HCT116 (cell line): Measurements from ENCODE around the gene HBA1. TPM values are rescaled to one million over a fixed set of nuclear protein-coding genes. Genes with fewer than 3 reads are reported as not detected.
"Not testable (repeated sequence)": the region's sequence is repeated elsewhere in the genome, so short reads cannot be mapped to it uniquely, and the experiment has no call there.

Source experiments
- ATAC-seq: fragments of 200-7000 bp; cut with Tn5 transposase; 2 replicates; pipeline ENCODE4 v1.9.1; 2020; ENCODE audit warnings: mild to moderate bottlenecking, moderate library complexity
- BruUV-seq: library from RNA; stranded (reverse); fragments of 400-500 nt; replicated peaks from 2 replicates; lab custom pipeline; 2021; lab: Mats Ljungman, UMichigan
- CTCF ChIA-PET: fragments of 300-600 bp; sonication (Branson Sonifier 250); formaldehyde crosslinking; loops from one replicate; lab custom pipeline; 2021; ENCODE audit warnings: antibody characterized with exemption; lab: Charles Lee
- POLR2A ChIA-PET: fragments of 300-600, 350-600 bp; sonication (Branson Sonifier 250); formaldehyde crosslinking; loops from one replicate; lab custom pipeline; 2021; ENCODE audit warnings: antibody characterized with exemption; lab: Charles Lee
- RAD21 ChIA-PET, 2 experiments: fragments of 300-600 bp; sonication (Branson Sonifier 250); formaldehyde crosslinking; loops; one replicate each; lab custom pipeline; 2023; ENCODE audit warnings: low total read pairs in 2 of 2; ENCODE audit not compliant: uncharacterized antibody in 2 of 2, unreplicated experiment in 2 of 2, low non-redundant PET in 1 of 2; lab: Charles Lee
- DNase-seq: peaks from one replicate; pipeline ENCODE4 v3.0.0-alpha.2; 2010; ENCODE audit warnings: low read depth, low spot score
- H2AFZ ChIP-seq: fragments of 200-600 bp; shearing (Covaris generic), sonication (generic); 2 replicates; pipeline ENCODE4 v1.6.1; 2017; ENCODE audit warnings: low read depth, mixed run types, mixed read lengths, antibody characterized with exemption, low read length; ENCODE audit not compliant: poor library complexity, severe bottlenecking
- H3K27ac ChIP-seq: 2 replicates; pipeline ENCODE4 v1.5.1; 2012; ENCODE audit warnings: low read depth, low read length
- H3K27me3 ChIP-seq: fragments of 200-600 bp; sonication (generic); 2 replicates; pipeline ENCODE4 v1.6.1; 2016; ENCODE audit warnings: mixed run types, low read length, mixed read lengths; ENCODE audit not compliant: insufficient read depth
- H3K36me3 ChIP-seq, 2 experiments: fragments of 200-500 bp in 1 of 2; fragments of 200-600 bp in 1 of 2; sonication (Bioruptor generic) in 1 of 2; sonication (generic) in 1 of 2; 2 replicates each; pipeline versions ENCODE4 v1.5.1 to v1.6.1; 2014 to 2016; ENCODE audit warnings: low read length in 2 of 2, inconsistent platforms in 1 of 2, mixed read lengths in 1 of 2, mixed run types in 1 of 2; ENCODE audit not compliant: insufficient read depth in 2 of 2, control insufficient read depth in 1 of 2
- H3K4me1 ChIP-seq, 2 experiments: fragments of 200-600 bp in 1 of 2; sonication (generic) in 1 of 2; 2 replicates each; pipeline versions ENCODE4 v1.5.1 to v1.6.1; 2012 to 2017; ENCODE audit warnings: low read length in 2 of 2, inconsistent platforms in 1 of 2, mild to moderate bottlenecking in 1 of 2, mixed read lengths in 1 of 2, mixed run types in 1 of 2, moderate library complexity in 1 of 2; ENCODE audit not compliant: insufficient read depth in 2 of 2, control insufficient read depth in 1 of 2
- H3K4me2 ChIP-seq: fragments of 200-600 bp; sonication (generic); 2 replicates; pipeline ENCODE4 v1.6.1; 2017; ENCODE audit warnings: mixed run types, low read length, mixed read lengths
- H3K4me3 ChIP-seq, 2 experiments: fragments of 200-600 bp in 1 of 2; sonication (generic) in 1 of 2; replicated peaks in 1 of 2; 2 replicates each; pipeline ENCODE4 v1.5.1; 2011 to 2016; ENCODE audit warnings: low read length in 2 of 2, control low read depth in 1 of 2, low read depth in 1 of 2, mild to moderate bottlenecking in 1 of 2, mixed read lengths in 1 of 2, mixed run types in 1 of 2
- H3K79me2 ChIP-seq: fragments of 200-600 bp; sonication (generic); 2 replicates; pipeline ENCODE4 v1.6.1; 2017; ENCODE audit warnings: mild to moderate bottlenecking, mixed run types, low read length, moderate library complexity, mixed read lengths; ENCODE audit not compliant: insufficient read depth
- H3K9ac ChIP-seq: fragments of 200-600 bp; sonication (generic); 2 replicates; pipeline ENCODE4 v1.6.1; 2016; ENCODE audit warnings: low read length, mixed read lengths
- H3K9me2 ChIP-seq: fragments of 200-600 bp; sonication (generic), shearing (Covaris generic); 2 replicates; pipeline ENCODE4 v1.6.1; 2017; ENCODE audit warnings: mixed run types, mild to moderate bottlenecking, moderate library complexity; ENCODE audit not compliant: insufficient read depth
- H3K9me3 ChIP-seq, 2 experiments: fragments of 200-500 bp in 1 of 2; fragments of 200-600 bp in 1 of 2; sonication (Bioruptor generic) in 1 of 2; sonication (generic) in 1 of 2; 2 replicates each; pipeline ENCODE4 v1.6.1; 2014 to 2017; ENCODE audit warnings: low read length in 2 of 2, mixed read lengths in 2 of 2, inconsistent platforms in 1 of 2, low read depth in 1 of 2, mild to moderate bottlenecking in 1 of 2, mixed run types in 1 of 2, moderate library complexity in 1 of 2; ENCODE audit not compliant: control insufficient read depth in 1 of 2, insufficient read depth in 1 of 2
- H4K20me1 ChIP-seq: fragments of 200-600 bp; sonication (generic), shearing (Covaris generic); 2 replicates; pipeline ENCODE4 v1.6.1; 2017; ENCODE audit warnings: mixed run types, mild to moderate bottlenecking, moderate library complexity; ENCODE audit not compliant: insufficient read depth
- SP1 ChIP-seq: IDR thresholded peaks from 2 replicates; pipeline ENCODE4 v1.6.1; 2012; ENCODE audit warnings: low read depth
- intact Hi-C: fragments of 100-400 bp; cut with micrococcal nuclease; formaldehyde crosslinking; loops from 2 replicates; pipeline ENCODE4 v1.10.0; 2022
- total RNA-seq: library from RNA; stranded (reverse); gene quantifications from one replicate; pipeline ENCODE4 v1.2.1, GENCODE V29; 2021; ENCODE audit not compliant: unreplicated experiment

The HBA1 gene
- total RNA-seq, 1 experiment from 2014 or later = 4.9 TPM

DNA sequence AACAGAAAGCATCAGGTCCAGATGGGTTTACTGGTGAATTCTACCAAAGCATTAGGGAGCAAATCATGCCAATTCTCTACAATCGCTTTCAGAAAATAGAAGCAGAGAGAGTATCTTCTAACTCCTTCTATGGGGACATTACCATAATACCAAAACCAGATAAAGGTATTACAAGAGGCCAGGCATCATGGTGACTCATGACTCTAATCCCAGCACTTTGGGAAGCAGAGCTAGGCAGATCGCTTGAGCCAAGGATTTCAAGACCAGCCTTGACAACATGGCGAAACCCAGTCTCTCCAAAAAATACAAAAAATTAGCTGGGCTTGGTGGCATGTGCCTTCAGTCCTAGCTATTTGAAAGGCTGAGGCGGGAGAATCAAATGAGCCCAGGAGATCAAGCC lies 26.8 kb downstream of the HBA1 start (continued):
- TF ChIP-seq SP1 = no peak

DNA sequence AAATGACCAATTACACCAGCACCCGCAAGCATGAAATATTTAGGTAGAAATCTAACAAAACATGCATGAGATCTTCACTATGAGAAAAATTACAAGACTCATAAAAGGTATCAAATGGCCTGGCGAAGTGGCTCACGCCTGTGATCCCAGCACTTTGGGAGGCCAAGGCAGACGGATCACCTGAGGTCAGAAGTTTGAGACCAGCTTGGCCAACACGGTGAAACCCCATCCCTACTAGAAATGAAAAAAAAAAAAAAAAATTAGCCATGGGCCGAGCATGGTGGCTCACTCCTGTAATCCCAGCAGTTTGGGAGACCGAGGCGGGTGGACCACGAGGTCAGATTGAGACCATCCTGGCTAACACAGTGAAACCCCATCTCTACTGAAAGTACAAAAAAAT lies 27.6 kb downstream of the HBA1 start:
- H3K36me3 ChIP-seq = peaks cover 6 to 11% of the 10 kb centered on the region in 2 experiments
- not testable (repeated sequence) for BruUV-seq

DNA sequence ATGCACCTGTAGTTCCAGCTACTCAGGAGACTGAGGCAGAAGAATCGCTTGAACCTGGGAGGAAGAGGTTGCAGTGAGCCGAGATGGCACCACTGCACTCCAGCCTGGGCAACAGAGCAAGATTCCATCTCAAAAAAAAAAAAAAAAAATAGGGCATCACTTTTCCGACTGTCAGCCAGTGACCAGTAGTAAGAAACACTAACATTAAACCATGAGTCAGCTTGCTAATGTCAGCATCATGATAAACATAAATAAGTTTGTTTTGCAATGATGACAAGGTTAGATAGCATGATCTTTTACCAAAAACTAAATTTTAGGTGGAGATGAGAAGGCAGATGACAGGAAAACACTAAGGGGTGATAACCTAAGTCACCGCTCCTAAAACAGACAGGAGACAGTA lies 32.9 kb downstream of the HBA1 start:
- H3K27me3 ChIP-seq, H2AFZ ChIP-seq, H4K20me1 ChIP-seq, DNase-seq, intact Hi-C loops, ATAC-seq, H3K9ac ChIP-seq, H3K4me3 ChIP-seq, H3K4me1 ChIP-seq, RAD21 ChIA-PET, POLR2A ChIA-PET, CTCF ChIA-PET, BruUV-seq, H3K9me2 ChIP-seq, H3K4me2 ChIP-seq, H3K27ac ChIP-seq, H3K9me3 ChIP-seq: not testable (repeated sequence)
- H3K79me2 ChIP-seq = peaks cover 54% of the 10 kb centered on the region
- H3K36me3 ChIP-seq = peaks cover 6 to 11% of the 10 kb centered on the region in 2 experiments

More for the DNA sequence above, 27.6 kb downstream of the HBA1 start:
- H3K27ac ChIP-seq, H3K9me3 ChIP-seq, H3K4me2 ChIP-seq, RAD21 ChIA-PET, H2AFZ ChIP-seq, H3K27me3 ChIP-seq, H3K4me1 ChIP-seq, intact Hi-C loops, CTCF ChIA-PET, ATAC-seq, H3K9ac ChIP-seq, H3K4me3 ChIP-seq, H3K9me2 ChIP-seq, DNase-seq, POLR2A ChIA-PET, H4K20me1 ChIP-seq: not testable (repeated sequence)
- 0 out of 2 replicates have a peak, but pooled peaks cover 11% of the 10 kb centered on the region for H3K79me2 ChIP-seq

DNA sequence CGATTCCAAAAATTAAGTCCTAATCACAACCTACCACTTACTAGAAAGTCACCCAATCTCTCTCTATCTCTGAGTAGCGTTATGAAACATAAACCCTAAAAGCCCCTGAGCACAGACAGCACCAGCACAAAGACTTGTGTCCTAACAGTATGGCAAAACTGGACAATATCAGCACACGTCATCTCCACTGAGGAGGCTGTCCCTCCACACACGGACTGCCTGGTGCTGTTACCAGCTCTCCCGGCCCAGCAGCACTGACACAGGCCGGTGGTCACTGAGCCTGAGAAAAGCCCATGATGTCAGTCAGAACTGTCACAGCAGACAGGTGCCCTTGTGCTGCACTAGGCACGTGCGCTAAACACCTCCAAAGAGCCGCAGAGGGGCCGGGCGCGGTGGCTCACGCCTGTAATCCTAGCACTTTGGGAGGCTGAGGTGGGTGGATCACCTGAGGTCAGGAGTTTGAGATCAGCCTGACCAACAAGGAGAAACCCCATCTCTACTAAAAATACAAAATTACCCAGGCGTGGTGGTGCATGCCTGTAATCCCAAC lies 35.2 kb downstream of the HBA1 start:
- DNase-seq, intact Hi-C loops, H4K20me1 ChIP-seq, H3K36me3 ChIP-seq, H3K9ac ChIP-seq, H3K27me3 ChIP-seq, POLR2A ChIA-PET, H3K27ac ChIP-seq, RAD21 ChIA-PET, H2AFZ ChIP-seq, H3K4me3 ChIP-seq, CTCF ChIA-PET, H3K4me1 ChIP-seq, BruUV-seq, H3K4me2 ChIP-seq, ATAC-seq, H3K9me3 ChIP-seq, H3K9me2 ChIP-seq: not testable (repeated sequence)
- H3K79me2 ChIP-seq = peaks cover 63% of the 10 kb centered on the region
